HG02623 (cell line): Measurements from ENCODE around the gene ORM1.

Experiments
- ATAC-seq: cut with Tn5 transposase; IDR thresholded peaks from one replicate; pipeline ENCODE4 v1.9.1; 2021; ENCODE audit warnings: moderate library complexity; ENCODE audit not compliant: unreplicated experiment

ORM1 gene

GRCh38 chr9:114375386-114376175 lies 52.7 kb downstream of the ORM1 start:
- ATAC-seq: no peak
